ENCODE results near the gene RER1. TPM values are rescaled to one million over a fixed set of nuclear protein-coding genes. Genes with fewer than 3 reads are reported as not detected.

Gene RER1
- total RNA-seq, 2 donors from 2014 or later: 93.7 to 101 TPM

GRCh38 chr1:2400576-2400909 is 8.9 kb downstream of the RER1 start:
- intact Hi-C loops (cut with DNase I): no loop called here
- no peak for DNase-seq (ENCODE audit: low spot score)

GRCh38 chr1:2400950-2401649 is 9.5 kb downstream of the RER1 start:
- intact Hi-C loops (cut with DNase I): no loop called here
- no peak for DNase-seq (ENCODE audit: low spot score)

- no peak for DNase-seq (ENCODE audit: low spot score)
- intact Hi-C loops (cut with DNase I): no loop called here
Observed at GRCh38 chr1:2402420-2402819, 10.8 kb downstream of the RER1 start.

GRCh38 chr1:2403273-2403672 is 11.6 kb downstream of the RER1 start:
- no peak for DNase-seq (ENCODE audit: low spot score)
- intact Hi-C loops (cut with DNase I): no loop called here

- intact Hi-C loops (cut with DNase I): no loop called here
- DNase-seq (ENCODE audit: low spot score): no peak
Observed at GRCh38 chr1:2404142-2404889, 12.7 kb downstream of the RER1 start.

- DNase-seq (ENCODE audit: low spot score): no peak
- intact Hi-C loops (cut with DNase I): no loop called here
Observed at GRCh38 chr1:2404890-2405511, 13.4 kb downstream of the RER1 start.

- intact Hi-C loops (cut with DNase I): no loop called here
- no peak for DNase-seq (ENCODE audit: low spot score)
Observed at GRCh38 chr1:2405588-2406295, 14.1 kb downstream of the RER1 start.

- DNase-seq (ENCODE audit: low spot score): no peak
- intact Hi-C loops (cut with DNase I): no loop called here
Observed at GRCh38 chr1:2406451-2407041, 14.9 kb downstream of the RER1 start.

- intact Hi-C loops (cut with DNase I): no loop called here
Observed at GRCh38 chr1:2407166-2407990, 15.7 kb downstream of the RER1 start.

GRCh38 chr1:2407991-2408275 is 16.3 kb downstream of the RER1 start:
- intact Hi-C loops (cut with DNase I): no loop called here
- DNase-seq (ENCODE audit: low spot score): no peak

More at GRCh38 chr1:2407166-2407990, 15.7 kb downstream of the RER1 start:
- DNase-seq (ENCODE audit: low spot score): no peak

GRCh38 chr1:2408456-2408855 is 16.8 kb downstream of the RER1 start:
- intact Hi-C loops (cut with DNase I): no loop called here

GRCh38 chr1:2408859-2409276 is 17.2 kb downstream of the RER1 start:
- intact Hi-C loops (cut with DNase I): no loop called here
- DNase-seq (ENCODE audit: low spot score): no peak

More at GRCh38 chr1:2408456-2408855, 16.8 kb downstream of the RER1 start:
- no peak for DNase-seq (ENCODE audit: low spot score)

GRCh38 chr1:2409745-2410144 is 18.1 kb downstream of the RER1 start:
- intact Hi-C loops (cut with DNase I): loop anchor here in 1 of 2 donors (10.0 kb wide), 1 partner anchor 1015 kb away; no protein-coding TSS in a partner anchor

GRCh38 chr1:2411801-2412394 is 20.3 kb downstream of the RER1 start:
- intact Hi-C loops (cut with DNase I): loop anchor here in 1 of 2 donors (2.0 to 10.0 kb wide), 2 partner anchors 137 to 1013 kb away; no protein-coding TSS in a partner anchor
- peak; percentile 88 for DNase-seq (ENCODE audit: low spot score)

More at GRCh38 chr1:2409745-2410144, 18.1 kb downstream of the RER1 start:
- DNase-seq (ENCODE audit: low spot score): no peak

GRCh38 chr1:2412395-2412772 is 20.7 kb downstream of the RER1 start, which contains the start of gene PEX10:
PEX10 (minus strand) TSS chr1:2412564; CDS start chr1:2412502, 62 bp downstream.
- peak; percentile 99 for DNase-seq (ENCODE audit: low spot score)
- intact Hi-C loops (cut with DNase I): loop anchor here in 1 of 2 donors (2.0 to 10.0 kb wide), 2 partner anchors 136 to 1012 kb away; no protein-coding TSS in a partner anchor

- intact Hi-C loops (cut with DNase I): loop anchor here in 1 of 2 donors (2.0 to 10.0 kb wide), 2 partner anchors 136 to 1012 kb away; no protein-coding TSS in a partner anchor
Observed at GRCh38 chr1:2412773-2413494, 21.3 kb downstream of the RER1 start.

More at GRCh38 chr1:2412773-2413494, 21.3 kb downstream of the RER1 start:
- peak; percentile 82 for DNase-seq (ENCODE audit: low spot score)
